Activated CD8-positive, alpha-beta T cell treated with anti-CD3 and anti-CD28 coated beads for 36 hours (primary cell): ENCODE data around the gene KCNAB1. TPM values are rescaled to one million over a fixed set of nuclear protein-coding genes. Genes with fewer than 3 reads are reported as not detected.

Source experiments
- ATAC-seq: fragments of 200-7000 bp; cut with Tn5 transposase; one replicate; pipeline ENCODE4 v1.10.0; 2021; ENCODE audit warnings: mild to moderate bottlenecking, moderate library complexity
- CTCF ChIA-PET: fragments of 350-600 bp; sonication (Branson Sonifier 250); formaldehyde crosslinking; loops from one replicate; lab custom pipeline; 2021; ENCODE audit warnings: antibody characterized with exemption; lab: Charles Lee
- POLR2A ChIA-PET: fragments of 350-600 bp; sonication (Branson Sonifier 250); formaldehyde crosslinking; loops from one replicate; lab custom pipeline; 2021; ENCODE audit warnings: antibody characterized with exemption; lab: Charles Lee
- DNase-seq: peaks from one replicate; pipeline ENCODE4 v3.0.0-alpha.2; 2020
- H3K27ac Mint-ChIP-seq: one replicate; pipeline ENCODE4 v1.8.0; 2021; ENCODE audit warnings: mild to moderate bottlenecking, mixed read lengths
- H3K27me3 Mint-ChIP-seq: one replicate; pipeline ENCODE4 v1.8.0; 2021; ENCODE audit warnings: mixed read lengths
- H3K36me3 Mint-ChIP-seq: one replicate; pipeline ENCODE4 v1.8.0; 2021; ENCODE audit warnings: low read depth, mixed read lengths
- H3K4me1 Mint-ChIP-seq: one replicate; pipeline ENCODE4 v1.8.0; 2021; ENCODE audit warnings: low read depth, mixed read lengths
- H3K4me3 Mint-ChIP-seq: one replicate; pipeline ENCODE4 v1.8.0; 2021; ENCODE audit warnings: mild to moderate bottlenecking, moderate library complexity, mixed read lengths
- H3K9me3 Mint-ChIP-seq: one replicate; pipeline ENCODE4 v1.8.0; 2021; ENCODE audit warnings: mixed read lengths
- CTCF ChIP-seq: fragments of 200-600 bp; IDR thresholded peaks from one replicate; pipeline ENCODE4 v1.8.0; 2022; ENCODE audit warnings: antibody characterized with exemption, mild to moderate bottlenecking
- intact Hi-C: fragments of 100-400 bp; cut with micrococcal nuclease; formaldehyde crosslinking; loops from one replicate; pipeline ENCODE4 v1.10.0; 2022
- total RNA-seq, 2 experiments: library from RNA; stranded (reverse); gene quantifications; one replicate each; pipeline ENCODE4 v1.2.3, GENCODE V29; 2021

Gene KCNAB1
- total RNA-seq, 2 experiments from 2014 or later, result not detected

DNA sequence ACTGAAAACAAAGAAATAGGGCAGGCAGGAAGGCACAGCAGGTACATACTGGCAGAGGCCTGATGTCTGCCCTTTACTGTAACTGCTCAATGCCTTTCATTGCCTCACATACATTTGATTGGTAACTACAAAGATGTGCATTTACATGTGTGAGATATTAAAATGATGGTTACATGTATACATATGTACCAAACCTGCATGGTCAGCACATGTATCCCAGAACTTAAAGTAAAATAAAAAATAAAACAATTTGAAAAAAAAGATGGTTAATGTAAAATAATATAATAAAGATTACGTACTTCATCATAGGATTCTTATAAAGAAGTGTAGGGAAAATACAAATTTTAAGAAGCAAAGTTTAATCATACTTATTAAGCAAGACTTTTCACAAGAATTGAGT lies 419.4 kb downstream of the KCNAB1 start:
- ATAC-seq (no peak), DNase-seq (no peak)
- no peaks in the 10 kb centered on the region for H3K27me3 Mint-ChIP-seq
- intact Hi-C loops, result no loop called here
- H3K4me3 Mint-ChIP-seq, result no peak overlapping the region
- peaks cover 28% of the 10 kb centered on the region for H3K36me3 Mint-ChIP-seq
- POLR2A ChIA-PET, result no interaction called here
- CTCF ChIA-PET, result interaction anchor here (0.6 to 1.7 kb wide), 4 partner anchors 9 to 133 kb away, joined by 3 to 5 read pairs (median 3); no protein-coding TSS in a partner anchor
- no peak overlapping the region for H3K27ac Mint-ChIP-seq
- no peaks in the 10 kb centered on the region for H3K9me3 Mint-ChIP-seq
- TF ChIP-seq CTCF, result no peak
- peaks cover 7% of the 10 kb centered on the region for H3K4me1 Mint-ChIP-seq

GRCh38 chr3:156542101-156543042 lies 422.0 kb downstream of the KCNAB1 start:
- POLR2A ChIA-PET, result no interaction called here
- H3K36me3 Mint-ChIP-seq, result peaks cover 51% of the 10 kb centered on the region
- H3K4me3 Mint-ChIP-seq, result no peak overlapping the region
- peaks cover 18% of the 10 kb centered on the region for H3K4me1 Mint-ChIP-seq
- CTCF ChIA-PET, result interaction anchor here (0.7 to 4.0 kb wide), 10 partner anchors 9 to 392 kb away, joined by 3 to 20 read pairs (median 3); partner anchors contain the start of gene SSR3
- no peak for ATAC-seq
- no peaks in the 10 kb centered on the region for H3K9me3 Mint-ChIP-seq
- intact Hi-C loops, result no loop called here
- no peak overlapping the region for H3K27ac Mint-ChIP-seq
- DNase-seq, result no peak
- TF ChIP-seq CTCF, result no peak
- H3K27me3 Mint-ChIP-seq, result no peaks in the 10 kb centered on the region

DNA sequence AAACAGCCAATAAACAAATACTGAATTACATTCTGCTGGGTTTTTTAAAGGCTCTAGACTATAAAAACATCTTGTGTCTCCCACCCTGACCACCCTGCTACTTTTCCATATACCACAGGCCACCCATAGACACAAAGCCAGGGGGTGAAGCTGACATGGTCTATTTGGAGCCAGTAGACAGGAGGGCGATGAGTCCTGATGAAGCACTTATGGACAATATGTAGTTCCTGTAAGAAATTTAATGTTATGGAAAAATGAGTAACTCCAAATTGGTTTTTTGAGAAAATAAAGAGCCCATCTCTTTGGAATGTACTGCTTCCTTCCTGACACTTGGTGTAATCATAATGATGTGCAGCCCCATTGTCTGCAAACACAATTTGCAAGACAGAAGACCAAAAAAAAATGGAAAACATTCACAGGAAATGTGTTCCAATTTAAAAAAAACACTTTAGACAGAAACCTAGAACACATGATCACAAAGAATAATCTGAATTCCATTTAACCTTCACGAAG lies 422.7 kb downstream of the KCNAB1 start:
- CTCF ChIA-PET, result interaction anchor here (0.7 to 4.0 kb wide), 9 partner anchors 10 to 594 kb away, joined by 3 to 20 read pairs (median 3); partner anchors contain the start of gene SSR3
- TF ChIP-seq CTCF, result no peak
- peaks cover 52% of the 10 kb centered on the region for H3K36me3 Mint-ChIP-seq

DNA sequence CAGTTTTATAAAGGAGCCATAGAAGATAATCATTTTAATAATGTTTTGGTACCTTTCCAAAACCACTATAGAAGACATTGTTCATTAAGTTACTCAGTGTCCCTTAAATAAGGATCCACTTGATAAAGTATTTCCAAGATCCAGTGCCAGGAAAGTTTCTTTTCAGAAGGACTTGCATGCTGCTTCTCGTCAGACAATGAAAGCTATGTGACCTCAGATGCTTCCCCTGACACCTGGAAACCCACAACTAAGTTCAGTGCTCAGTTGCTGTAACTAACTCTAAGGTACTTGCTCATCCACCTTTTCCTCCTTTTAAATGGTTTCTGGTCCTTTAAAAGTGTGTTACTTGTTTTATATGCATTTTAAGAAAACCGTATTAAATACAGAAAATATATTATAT lies 427.3 kb downstream of the KCNAB1 start:
- ChIA-PET CTCF (interaction anchor here (1.5 to 4.5 kb wide), 3 partner anchors 11 to 589 kb away, joined by 4 to 18 read pairs (median 8); no protein-coding TSS in a partner anchor), POLR2A (interaction anchor here (1.5 kb wide), 1 partner anchor 96 kb away, joined by 3 read pairs; no protein-coding TSS in a partner anchor)

More for the DNA sequence above, 422.7 kb downstream of the KCNAB1 start:
- H3K4me1 Mint-ChIP-seq, result peaks cover 21% of the 10 kb centered on the region
- H3K9me3 Mint-ChIP-seq, result no peaks in the 10 kb centered on the region
- no peak overlapping the region for H3K4me3 Mint-ChIP-seq
- no peak for DNase-seq
- intact Hi-C loops, result no loop called here
- no peak for ATAC-seq
- no peak overlapping the region for H3K27ac Mint-ChIP-seq
- no peaks in the 10 kb centered on the region for H3K27me3 Mint-ChIP-seq
- POLR2A ChIA-PET, result interaction anchor here (1.3 kb wide), 1 partner anchor 12 kb away, joined by 3 read pairs; no protein-coding TSS in a partner anchor

More for the DNA sequence above, 427.3 kb downstream of the KCNAB1 start:
- Mint-ChIP-seq H3K4me3 (no peak overlapping the region), H3K9me3 (no peaks in the 10 kb centered on the region), H3K27me3 (no peaks in the 10 kb centered on the region), H3K27ac (no peak overlapping the region), H3K4me1 (peaks cover 49% of the 10 kb centered on the region), H3K36me3 (peaks cover 69% of the 10 kb centered on the region)
- no peak for TF ChIP-seq CTCF
- DNase-seq (no peak), ATAC-seq (no peak)
- intact Hi-C loops, result no loop called here
